H9 (cell line): ENCODE measurements around the gene RRAGB. TPM values are rescaled to one million over a fixed set of nuclear protein-coding genes. Genes with fewer than 3 reads are reported as not detected.
A peak's percentile ranks its signal among the peaks of the same experiment; 100 is the strongest.

Experiments used
- DNase-seq: peaks from one replicate; pipeline ENCODE4 v3.0.0-alpha.2; 2017
- H2AFZ ChIP-seq: one replicate; pipeline ENCODE4 v1.6.1; 2013; ENCODE audit warnings: mild to moderate bottlenecking, low read length, control low read depth, moderate library complexity
- H2AK5ac ChIP-seq: 2 replicates; pipeline ENCODE4 v1.6.1; 2013; ENCODE audit warnings: low read length, control low read depth, mixed read lengths; ENCODE audit not compliant: insufficient read length
- H2BK120ac ChIP-seq: one replicate; pipeline ENCODE4 v1.6.1; 2013; ENCODE audit warnings: low read depth, mild to moderate bottlenecking, low read length, control low read depth, inconsistent platforms; ENCODE audit not compliant: poor library complexity, severe bottlenecking
- H2BK12ac ChIP-seq: 2 replicates; pipeline ENCODE4 v1.6.1; 2013; ENCODE audit warnings: low read length, control low read depth, mixed read lengths, low read depth; ENCODE audit not compliant: insufficient read length
- H2BK15ac ChIP-seq: 2 replicates; pipeline ENCODE4 v1.6.1; 2013; ENCODE audit warnings: low read depth, low read length, control low read depth
- H2BK20ac ChIP-seq: one replicate; pipeline ENCODE4 v1.6.1; 2013; ENCODE audit warnings: low read depth, mild to moderate bottlenecking, low read length, control low read depth, inconsistent platforms; ENCODE audit not compliant: poor library complexity, severe bottlenecking
- H2BK5ac ChIP-seq: 2 replicates; pipeline ENCODE4 v1.6.1; 2013; ENCODE audit warnings: low read length, control low read depth, mixed read lengths; ENCODE audit not compliant: insufficient read length
- H3K14ac ChIP-seq: 2 replicates; pipeline ENCODE4 v1.6.1; 2013; ENCODE audit warnings: low read length, control low read depth; ENCODE audit not compliant: insufficient read depth
- H3K18ac ChIP-seq: 2 replicates; pipeline ENCODE4 v1.6.1; 2013; ENCODE audit warnings: low read depth, mild to moderate bottlenecking, mixed read lengths, low read length, control low read depth; ENCODE audit not compliant: insufficient read length
- H3K23ac ChIP-seq: 2 replicates; pipeline ENCODE4 v1.6.1; 2013; ENCODE audit warnings: low read length, control low read depth, mixed read lengths, low read depth; ENCODE audit not compliant: insufficient read length
- H3K23me2 ChIP-seq: 2 replicates; pipeline ENCODE4 v1.6.1; 2013; ENCODE audit warnings: low read depth, mild to moderate bottlenecking, mixed read lengths, low read length, control low read depth; ENCODE audit not compliant: insufficient read length, poor library complexity, severe bottlenecking
- H3K27ac ChIP-seq: 2 replicates; pipeline ENCODE4 v1.5.1; 2013; ENCODE audit warnings: low read length, control low read depth, mixed read lengths, low read depth; ENCODE audit not compliant: insufficient read length
- H3K27me3 ChIP-seq: 2 replicates; pipeline ENCODE4 v1.6.1; 2013; ENCODE audit warnings: low read length, control low read depth, inconsistent platforms; ENCODE audit not compliant: insufficient read depth
- H3K4ac ChIP-seq: 2 replicates; pipeline ENCODE4 v1.6.1; 2013; ENCODE audit warnings: low read depth, mild to moderate bottlenecking, control low read depth, inconsistent platforms, low read length, moderate library complexity
- H3K4me1 ChIP-seq: 2 replicates; pipeline ENCODE4 v1.6.1; 2013; ENCODE audit warnings: low read length, control low read depth, inconsistent platforms; ENCODE audit not compliant: insufficient read depth
- H3K4me2 ChIP-seq: 2 replicates; pipeline ENCODE4 v1.6.1; 2013; ENCODE audit warnings: low read length, control low read depth, mixed read lengths; ENCODE audit not compliant: insufficient read length, insufficient read depth
- H3K56ac ChIP-seq: 2 replicates; pipeline ENCODE4 v1.6.1; 2013; ENCODE audit warnings: low read depth, mild to moderate bottlenecking, mixed read lengths, low read length, control low read depth; ENCODE audit not compliant: insufficient read length
- H3K79me1 ChIP-seq: 2 replicates; pipeline ENCODE4 v1.6.1; 2013; ENCODE audit warnings: low read depth, mild to moderate bottlenecking, moderate library complexity, low read length, control low read depth, inconsistent platforms; ENCODE audit not compliant: insufficient read depth, poor library complexity, severe bottlenecking
- H3K79me2 ChIP-seq: 2 replicates; pipeline ENCODE4 v1.6.1; 2013; ENCODE audit warnings: low read length, control low read depth, inconsistent platforms; ENCODE audit not compliant: insufficient read depth
- H3K9ac ChIP-seq: 2 replicates; pipeline ENCODE4 v1.6.1; 2013; ENCODE audit warnings: low read length, control low read depth, mixed read lengths; ENCODE audit not compliant: insufficient read length; ENCODE audit errors: extremely low read depth
- H3K9me3 ChIP-seq: one replicate; pipeline ENCODE4 v1.6.1; 2013; ENCODE audit warnings: low read depth, low read length, inconsistent platforms; ENCODE audit not compliant: control insufficient read depth
- H3T11ph ChIP-seq: one replicate; pipeline ENCODE4 v1.6.1; 2013; ENCODE audit warnings: mild to moderate bottlenecking, low read length, control low read depth, inconsistent platforms
- H4K20me1 ChIP-seq: one replicate; pipeline ENCODE4 v1.6.1; 2013; ENCODE audit not compliant: control insufficient read depth, insufficient read length, insufficient read depth
- H4K5ac ChIP-seq: 2 replicates; pipeline ENCODE4 v1.6.1; 2013; ENCODE audit warnings: low read depth, mild to moderate bottlenecking, mixed read lengths, low read length, control low read depth; ENCODE audit not compliant: insufficient read length
- H4K8ac ChIP-seq: replicated peaks from 2 replicates; pipeline ENCODE4 v1.6.1; 2013; ENCODE audit warnings: low read length, control low read depth, mixed read lengths, low read depth; ENCODE audit not compliant: insufficient read length
- H4K91ac ChIP-seq: 2 replicates; pipeline ENCODE4 v1.6.1; 2013; ENCODE audit warnings: low read depth, mild to moderate bottlenecking, moderate library complexity, mixed read lengths, low read length, control low read depth; ENCODE audit not compliant: insufficient read length
- H3K27ac Mint-ChIP-seq, 3 experiments: 2 replicates in 2 of 3; 3 replicates in 1 of 3; pipeline ENCODE4 v1.8.0; 2020 to 2021; ENCODE audit warnings: mixed read lengths in 3 of 3, mild to moderate bottlenecking in 1 of 3, moderate library complexity in 1 of 3
- H3K27me3 Mint-ChIP-seq: 2 replicates; pipeline ENCODE4 v1.8.0; 2021; ENCODE audit warnings: low read depth, mild to moderate bottlenecking, moderate library complexity, mixed read lengths
- H3K36me3 Mint-ChIP-seq, 3 experiments: 2 replicates in 2 of 3; 3 replicates in 1 of 3; pipeline ENCODE4 v1.8.0; 2020 to 2021; ENCODE audit warnings: low read depth in 3 of 3, mixed read lengths in 3 of 3; ENCODE audit not compliant: insufficient read depth in 1 of 3
- H3K4me1 Mint-ChIP-seq, 2 experiments: 2 replicates each; pipeline ENCODE4 v1.8.0; 2020; ENCODE audit warnings: mixed read lengths in 2 of 2
- H3K4me3 Mint-ChIP-seq, 2 experiments: 2 replicates in 1 of 2; 3 replicates in 1 of 2; pipeline ENCODE4 v1.8.0; 2020 to 2021; ENCODE audit warnings: mild to moderate bottlenecking in 2 of 2, mixed read lengths in 2 of 2, moderate library complexity in 1 of 2
- H3K9me3 Mint-ChIP-seq, 2 experiments: 2 replicates in 1 of 2; 3 replicates in 1 of 2; pipeline ENCODE4 v1.8.0; 2020; ENCODE audit warnings: mild to moderate bottlenecking in 2 of 2, mixed read lengths in 2 of 2, moderate library complexity in 1 of 2
- WGBS: extraction: QIAGEN DNeasy Blood & Tissue Kit; methylation state at CpG from one replicate; pipeline ENCODE4 v1.1.7; 2013; ENCODE audit warnings: missing lambda C conversion rate, low lambda C conversion rate, mixed read lengths; ENCODE audit not compliant: insufficient read length; ENCODE audit errors: extremely low coverage; 5-methylcytosine and 5-hydroxymethylcytosine counted together
- total RNA-seq: library from RNA; stranded (reverse); gene quantifications from 2 replicates; pipeline ENCODE4 v1.2.1, GENCODE V29; 2021
- TF ChIP-seq, protein P1 (sequence below): fragments of 200-600 bp; sonication (generic); conservative IDR thresholded peaks from 3 replicates; pipeline ENCODE4 v1.8.0; 2021; ENCODE audit warnings: antibody characterized with exemption, mild to moderate bottlenecking

The RRAGB gene
- total RNA-seq, 1 experiment from 2014 or later = 10.3 TPM

DNA sequence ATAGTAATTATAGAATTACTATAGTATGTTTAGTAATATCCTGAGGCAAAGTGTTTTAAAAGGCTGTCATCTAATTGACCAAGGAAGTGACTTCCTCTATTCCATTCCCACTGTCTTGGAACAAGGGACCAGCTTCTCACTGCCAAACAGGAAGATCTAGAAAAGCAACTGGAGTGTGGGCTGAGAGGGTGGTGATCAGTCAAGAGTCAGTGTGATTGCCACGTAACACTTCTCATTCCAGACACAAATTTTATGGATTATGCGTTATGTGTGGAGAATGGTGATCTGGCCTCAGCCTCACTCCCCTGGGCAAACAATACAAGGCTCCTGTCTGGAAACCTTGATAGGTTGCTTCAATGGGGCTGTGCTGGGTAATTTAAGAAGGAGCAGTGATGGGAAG lies 60.0 kb downstream of the RRAGB start:
- Histone ChIP-seq H3K23me2 (no peaks in the 10 kb centered on the region), H4K91ac (no peak overlapping the region), H3T11ph (no peak overlapping the region), H2AK5ac (no peak overlapping the region), H3K4ac (no peak overlapping the region), H3K27me3 (no peaks in the 10 kb centered on the region), H3K9me3 (peaks cover 23% of the 10 kb centered on the region), H4K8ac (no peak overlapping the region), H3K18ac (no peak overlapping the region), H3K14ac (no peak overlapping the region), H2BK20ac (no peak overlapping the region), H4K5ac (no peak overlapping the region), H3K79me1 (no peaks in the 10 kb centered on the region), H3K79me2 (no peaks in the 10 kb centered on the region), H3K9ac (no peak overlapping the region), H3K4me2 (no peak overlapping the region), H2BK120ac (no peak overlapping the region), H4K20me1 (no peaks in the 10 kb centered on the region), H3K4me1 (no peaks in the 10 kb centered on the region), H3K23ac (no peak overlapping the region), H2BK15ac (no peak overlapping the region), H2AFZ (no peak overlapping the region), H3K27ac (no peak overlapping the region), H3K56ac (no peak overlapping the region), H2BK5ac (no peak overlapping the region), H2BK12ac (no peak overlapping the region)
- Mint-ChIP-seq H3K27ac (peak overlapping the region in 1 of 3 experiments; percentile 22; a peak in 1 of 7 replicates), H3K4me1 (peaks cover 10 to 16% of the 10 kb centered on the region in 2 experiments), H3K27me3 (peaks cover 5% of the 10 kb centered on the region; the same call in 1 of the 2 replicates), H3K4me3 (no peak overlapping the region), H3K9me3 (peaks cover 73 to 76% of the 10 kb centered on the region in 2 experiments), H3K36me3 (peaks cover 0 to 4% (median 3%) of the 10 kb centered on the region in 3 experiments; a peak in 3 of 7 replicates)
- no CpG with 5 or more reads among the region's 2 CpGs for WGBS
- no peak for DNase-seq
- TF ChIP-seq, protein P1, sequence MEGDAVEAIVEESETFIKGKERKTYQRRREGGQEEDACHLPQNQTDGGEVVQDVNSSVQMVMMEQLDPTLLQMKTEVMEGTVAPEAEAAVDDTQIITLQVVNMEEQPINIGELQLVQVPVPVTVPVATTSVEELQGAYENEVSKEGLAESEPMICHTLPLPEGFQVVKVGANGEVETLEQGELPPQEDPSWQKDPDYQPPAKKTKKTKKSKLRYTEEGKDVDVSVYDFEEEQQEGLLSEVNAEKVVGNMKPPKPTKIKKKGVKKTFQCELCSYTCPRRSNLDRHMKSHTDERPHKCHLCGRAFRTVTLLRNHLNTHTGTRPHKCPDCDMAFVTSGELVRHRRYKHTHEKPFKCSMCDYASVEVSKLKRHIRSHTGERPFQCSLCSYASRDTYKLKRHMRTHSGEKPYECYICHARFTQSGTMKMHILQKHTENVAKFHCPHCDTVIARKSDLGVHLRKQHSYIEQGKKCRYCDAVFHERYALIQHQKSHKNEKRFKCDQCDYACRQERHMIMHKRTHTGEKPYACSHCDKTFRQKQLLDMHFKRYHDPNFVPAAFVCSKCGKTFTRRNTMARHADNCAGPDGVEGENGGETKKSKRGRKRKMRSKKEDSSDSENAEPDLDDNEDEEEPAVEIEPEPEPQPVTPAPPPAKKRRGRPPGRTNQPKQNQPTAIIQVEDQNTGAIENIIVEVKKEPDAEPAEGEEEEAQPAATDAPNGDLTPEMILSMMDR = no peak
